ENCODE measurements around the gene CBX2.

The CBX2 gene

GRCh38 chr17:79733692-79734070 is 44.3 kb upstream of the CBX2 start:
- H3K27me3 ChIP-seq (ENCODE audit: insufficient read depth, low read length, poor library complexity) = peaks cover under 1% of the 10 kb centered on the region
- H3K4me3 ChIP-seq (ENCODE audit: low read depth in 1 of 2, low read length in 2 of 2) = no peak overlapping the region
- ATAC-seq (ENCODE audit: insufficient read depth, low read depth) = no peak
- H4K20me1 ChIP-seq (ENCODE audit: insufficient read depth, low read length) = 0 out of 2 replicates have a peak, but pooled peaks cover 2% of the 10 kb centered on the region
- no peak overlapping the region for H3K9ac ChIP-seq (ENCODE audit: low read depth, low read length)
- no peak overlapping the region for H3K27ac ChIP-seq (ENCODE audit: low read length)
- 0 out of 2 replicates have a peak, but pooled peaks cover 2% of the 10 kb centered on the region for H3K4me1 ChIP-seq (ENCODE audit: insufficient read depth, low read length)
- H3K9me3 ChIP-seq (ENCODE audit: insufficient read depth, low read length, severe bottlenecking) = no peaks in the 10 kb centered on the region
- H3K4me2 ChIP-seq (ENCODE audit: insufficient read depth, low read length) = no peak overlapping the region
- TF ChIP-seq EZH2 (IDR thresholded peaks at IDR 0.05; ENCODE audit: borderline replicate concordance, low read depth, low read length, severe bottlenecking) (no peak), CTCF (IDR thresholded peaks at IDR 0.05; ENCODE audit: borderline replicate concordance, extremely low read depth, low read length, poor library complexity, severe bottlenecking) (no peak)
- H3K36me3 ChIP-seq (ENCODE audit: insufficient read depth, low read length) = no peaks in the 10 kb centered on the region
- H2AFZ ChIP-seq (ENCODE audit: low read depth, low read length) = no peak overlapping the region
- no peaks in the 10 kb centered on the region for H3K79me2 ChIP-seq (ENCODE audit: insufficient read depth, low read length)
- DNase-seq = no peak

DNA sequence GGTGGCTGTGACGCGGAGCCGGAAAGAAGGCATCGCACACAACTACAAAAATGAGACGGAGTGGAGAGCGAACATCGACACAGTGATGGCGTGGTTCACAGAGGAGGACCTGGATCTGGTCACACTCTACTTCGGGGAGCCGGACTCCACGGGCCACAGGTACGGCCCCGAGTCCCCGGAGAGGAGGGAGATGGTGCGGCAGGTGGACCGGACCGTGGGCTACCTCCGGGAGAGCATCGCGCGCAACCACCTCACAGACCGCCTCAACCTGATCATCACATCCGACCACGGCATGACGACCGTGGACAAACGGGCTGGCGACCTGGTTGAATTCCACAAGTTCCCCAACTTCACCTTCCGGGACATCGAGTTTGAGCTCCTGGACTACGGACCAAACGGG is 42.9 kb upstream of the CBX2 start:
- ATAC-seq (ENCODE audit: insufficient read depth, low read depth) = no peak
- Histone ChIP-seq H3K27ac (ENCODE audit: low read length) (no peak overlapping the region), H3K9me3 (ENCODE audit: insufficient read depth, low read length, severe bottlenecking) (no peaks in the 10 kb centered on the region), H3K79me2 (ENCODE audit: insufficient read depth, low read length) (no peaks in the 10 kb centered on the region), H3K4me3 (ENCODE audit: low read depth in 1 of 2, low read length in 2 of 2) (no peak overlapping the region), H2AFZ (ENCODE audit: low read depth, low read length) (no peak overlapping the region), H3K9ac (ENCODE audit: low read depth, low read length) (no peak overlapping the region), H3K27me3 (ENCODE audit: insufficient read depth, low read length, poor library complexity) (peaks cover 14% of the 10 kb centered on the region), H4K20me1 (ENCODE audit: insufficient read depth, low read length) (0 out of 2 replicates have a peak, but pooled peaks cover 2% of the 10 kb centered on the region), H3K4me1 (ENCODE audit: insufficient read depth, low read length) (no peaks in the 10 kb centered on the region), H3K36me3 (ENCODE audit: insufficient read depth, low read length) (no peaks in the 10 kb centered on the region), H3K4me2 (ENCODE audit: insufficient read depth, low read length) (no peak overlapping the region)
- TF ChIP-seq CTCF (IDR thresholded peaks at IDR 0.05; ENCODE audit: borderline replicate concordance, extremely low read depth, low read length, poor library complexity, severe bottlenecking) (no peak), EZH2 (IDR thresholded peaks at IDR 0.05; ENCODE audit: borderline replicate concordance, low read depth, low read length, severe bottlenecking) (no peak)
- DNase-seq = no peak

GRCh38 chr17:79737046-79737921 is 40.7 kb upstream of the CBX2 start:
- DNase-seq (no peak), ATAC-seq (ENCODE audit: insufficient read depth, low read depth) (no peak)
- no peaks in the 10 kb centered on the region for H3K79me2 ChIP-seq (ENCODE audit: insufficient read depth, low read length)
- no peak overlapping the region for H2AFZ ChIP-seq (ENCODE audit: low read depth, low read length)
- no peak overlapping the region for H3K9ac ChIP-seq (ENCODE audit: low read depth, low read length)
- H3K4me1 ChIP-seq (ENCODE audit: insufficient read depth, low read length) = peaks cover 8% of the 10 kb centered on the region
- no peak overlapping the region for H3K4me2 ChIP-seq (ENCODE audit: insufficient read depth, low read length)
- H3K27ac ChIP-seq (ENCODE audit: low read length) = no peak overlapping the region
- H3K27me3 ChIP-seq (ENCODE audit: insufficient read depth, low read length, poor library complexity) = peaks cover 25% of the 10 kb centered on the region
- H3K4me3 ChIP-seq (ENCODE audit: low read depth in 1 of 2, low read length in 2 of 2) = no peak overlapping the region
- no peaks in the 10 kb centered on the region for H3K36me3 ChIP-seq (ENCODE audit: insufficient read depth, low read length)
- TF ChIP-seq EZH2 (IDR thresholded peaks at IDR 0.05; ENCODE audit: borderline replicate concordance, low read depth, low read length, severe bottlenecking) = no peak
- TF ChIP-seq CTCF (IDR thresholded peaks at IDR 0.05; ENCODE audit: borderline replicate concordance, extremely low read depth, low read length, poor library complexity, severe bottlenecking) = no peak
- H4K20me1 ChIP-seq (ENCODE audit: insufficient read depth, low read length) = 0 out of 2 replicates have a peak, but pooled peaks cover 2% of the 10 kb centered on the region
- no peaks in the 10 kb centered on the region for H3K9me3 ChIP-seq (ENCODE audit: insufficient read depth, low read length, severe bottlenecking)

Data from DND-41 (cell line).